ENCODE results near the gene HMGCL. TPM values are rescaled to one million over a fixed set of nuclear protein-coding genes. Genes with fewer than 3 reads are reported as not detected.

Gene HMGCL
- total RNA-seq, 1 experiment from 2014 or later: 30.8 TPM

GRCh38 chr1:23809751-23810171 is 15.5 kb downstream of the HMGCL start:
- POLR2A ChIA-PET: interaction anchor here (0.6 kb wide), 2 partner anchors 47 to 138 kb away, joined by 3 to 9 read pairs; no protein-coding TSS in a partner anchor

GRCh38 chr1:23807453-23807852 is 17.8 kb downstream of the HMGCL start:
- H3K27ac ChIP-seq (ENCODE audit: low read length): no peak overlapping the region
- intact Hi-C loops (cut with micrococcal nuclease; ENCODE audit: unreplicated experiment): no loop called here
- TF ChIP-seq SIN3A (IDR thresholded peaks at IDR 0.05; ENCODE audit: borderline replicate concordance, insufficient read depth, low read depth, low read length) (no peak), CTCF (IDR thresholded peaks at IDR 0.05) (no peak)
- no peaks in the 10 kb centered on the region for H3K27me3 ChIP-seq (ENCODE audit: control insufficient read depth, insufficient read depth, low read length)
- H3K4me1 ChIP-seq (ENCODE audit: control insufficient read depth, insufficient read depth, low read length): no peaks in the 10 kb centered on the region
- no peaks in the 10 kb centered on the region for H3K36me3 ChIP-seq (ENCODE audit: control insufficient read depth, insufficient read depth, low read length)
- DNase-seq (ENCODE audit: low read depth, low spot score): no peak
- H3K4me3 ChIP-seq (ENCODE audit: low read depth in 2 of 2, low read length in 2 of 2): no peak overlapping the region
- no peak for ATAC-seq
- no TSS peak for BruUV-seq (replicated peaks)
- CTCF ChIA-PET: no interaction called here
- in situ Hi-C loops (cut with HindIII; ENCODE audit: low pct_unique_long_range_greater_than_20kb, low sequenced_read_pairs): no loop called here
- no peaks in the 10 kb centered on the region for H3K9me3 ChIP-seq (ENCODE audit: control insufficient read depth, insufficient read depth, low read depth, low read length)
- POLR2A ChIA-PET: interaction anchor here (0.6 to 0.7 kb wide), 2 partner anchors 37 to 873 kb away, joined by 4 to 5 read pairs; no protein-coding TSS in a partner anchor

More at GRCh38 chr1:23809751-23810171, 15.5 kb downstream of the HMGCL start:
- Histone ChIP-seq H3K9me3 (ENCODE audit: control insufficient read depth, insufficient read depth, low read depth, low read length) (no peaks in the 10 kb centered on the region), H3K36me3 (ENCODE audit: control insufficient read depth, insufficient read depth, low read length) (no peaks in the 10 kb centered on the region), H3K27me3 (ENCODE audit: control insufficient read depth, insufficient read depth, low read length) (no peaks in the 10 kb centered on the region), H3K27ac (ENCODE audit: low read length) (no peak overlapping the region), H3K4me1 (ENCODE audit: control insufficient read depth, insufficient read depth, low read length) (no peaks in the 10 kb centered on the region), H3K4me3 (ENCODE audit: low read depth in 2 of 2, low read length in 2 of 2) (no peak overlapping the region)
- no TSS peak for BruUV-seq (replicated peaks)
- ATAC-seq (peak; percentile 85), DNase-seq (ENCODE audit: low read depth, low spot score) (no peak)
- TF ChIP-seq CTCF (IDR thresholded peaks at IDR 0.05) (peak; percentile 91), POLR2AphosphoS5 (IDR thresholded peaks at IDR 0.05; ENCODE audit: low read depth, low read length) (no peak), TCF7L2 (IDR thresholded peaks at IDR 0.05; ENCODE audit: low read depth, low read length) (peak; percentile 96)
- CTCF ChIA-PET: interaction anchor here (0.5 to 1.5 kb wide), 4 partner anchors 31 to 44 kb away, joined by 3 to 6 read pairs (median 4); no protein-coding TSS in a partner anchor
- in situ Hi-C loops (cut with HindIII; ENCODE audit: low pct_unique_long_range_greater_than_20kb, low sequenced_read_pairs): no loop called here
- intact Hi-C loops (cut with micrococcal nuclease; ENCODE audit: unreplicated experiment): loop anchor here (10.0 kb wide), 1 partner anchor 105 kb away; the partner anchor contains the start of gene CNR2

GRCh38 chr1:23806280-23806679 is 18.9 kb downstream of the HMGCL start:
- ATAC-seq: no peak
- Histone ChIP-seq H3K9me3 (ENCODE audit: control insufficient read depth, insufficient read depth, low read depth, low read length) (no peaks in the 10 kb centered on the region), H3K4me1 (ENCODE audit: control insufficient read depth, insufficient read depth, low read length) (peaks cover 8% of the 10 kb centered on the region), H3K27ac (ENCODE audit: low read length) (no peak overlapping the region), H3K27me3 (ENCODE audit: control insufficient read depth, insufficient read depth, low read length) (no peaks in the 10 kb centered on the region), H3K4me3 (ENCODE audit: low read depth in 2 of 2, low read length in 2 of 2) (no peak overlapping the region), H3K36me3 (ENCODE audit: control insufficient read depth, insufficient read depth, low read length) (no peaks in the 10 kb centered on the region)
- intact Hi-C loops (cut with micrococcal nuclease; ENCODE audit: unreplicated experiment): no loop called here
- TF ChIP-seq CTCF (IDR thresholded peaks at IDR 0.05): no peak
- TF ChIP-seq TCF7L2 (IDR thresholded peaks at IDR 0.05; ENCODE audit: low read depth, low read length): no peak
- TF ChIP-seq POLR2AphosphoS5 (IDR thresholded peaks at IDR 0.05; ENCODE audit: low read depth, low read length): no peak
- TF ChIP-seq REST (IDR thresholded peaks at IDR 0.05; ENCODE audit: insufficient read depth in 1 of 2, low read depth in 2 of 2, low read length in 1 of 2): no peak
- CTCF ChIA-PET: interaction anchor here (0.5 kb wide), 1 partner anchor 48 kb away, joined by 3 read pairs; no protein-coding TSS in a partner anchor
- in situ Hi-C loops (cut with HindIII; ENCODE audit: low pct_unique_long_range_greater_than_20kb, low sequenced_read_pairs): no loop called here
- BruUV-seq (replicated peaks): no TSS peak
- DNase-seq (ENCODE audit: low read depth, low spot score): no peak
- POLR2A ChIA-PET: interaction anchor here (0.6 to 0.8 kb wide), 2 partner anchors 10 to 19 kb away, joined by 3 to 4 read pairs; partner anchors contain the start of gene HMGCL
